Bronchial epithelial cell (primary cell): Measurements from ENCODE around the gene ARRB1. TPM values are rescaled to one million over a fixed set of nuclear protein-coding genes. Genes with fewer than 3 reads are reported as not detected.
A peak's percentile ranks its signal among the peaks of the same experiment; 100 is the strongest.
"Not testable (repeated sequence)": the region's sequence is repeated elsewhere in the genome, so short reads cannot be mapped to it uniquely, and the experiment has no call there.

ENCODE experiments used
- DNase-seq: peaks from one replicate; pipeline ENCODE4 v3.0.0-alpha.2; 2010; ENCODE audit warnings: low read depth
- FAIRE-seq: peaks from 2 replicates; lab custom pipeline; 2011; peaks lifted over from hg19 to GRCh38; lab: Jason Lieb, UNC
- H3K27me3 ChIP-seq: 2 replicates; pipeline ENCODE4 v1.5.1; 2011; ENCODE audit warnings: low read length; ENCODE audit not compliant: control insufficient read depth, insufficient read depth
- H3K36me3 ChIP-seq: 2 replicates; pipeline ENCODE4 v1.5.1; 2011; ENCODE audit warnings: low read length; ENCODE audit not compliant: control insufficient read depth, insufficient read depth
- H3K4me3 ChIP-seq: 2 replicates; pipeline ENCODE4 v1.5.1; 2011; ENCODE audit warnings: mild to moderate bottlenecking, low read depth, low read length, control low read depth
- total RNA-seq: library from RNA; depleted of rRNA; stranded (reverse); fragments of >200 nt; gene quantifications from 2 replicates; pipeline ENCODE4 v1.2.1, GENCODE V29; 2014
- TF ChIP-seq, protein P1 (sequence below): IDR thresholded peaks from 2 replicates; pipeline ENCODE4 v1.5.1; 2011; ENCODE audit warnings: mild to moderate bottlenecking, moderate library complexity, low read length, control low read depth, inconsistent platforms; ENCODE audit not compliant: insufficient read depth, severe bottlenecking

ARRB1 gene
- total RNA-seq, 1 donor from 2014 or later: 0.26 TPM

- no peak for FAIRE-seq
- TF ChIP-seq, protein P1, sequence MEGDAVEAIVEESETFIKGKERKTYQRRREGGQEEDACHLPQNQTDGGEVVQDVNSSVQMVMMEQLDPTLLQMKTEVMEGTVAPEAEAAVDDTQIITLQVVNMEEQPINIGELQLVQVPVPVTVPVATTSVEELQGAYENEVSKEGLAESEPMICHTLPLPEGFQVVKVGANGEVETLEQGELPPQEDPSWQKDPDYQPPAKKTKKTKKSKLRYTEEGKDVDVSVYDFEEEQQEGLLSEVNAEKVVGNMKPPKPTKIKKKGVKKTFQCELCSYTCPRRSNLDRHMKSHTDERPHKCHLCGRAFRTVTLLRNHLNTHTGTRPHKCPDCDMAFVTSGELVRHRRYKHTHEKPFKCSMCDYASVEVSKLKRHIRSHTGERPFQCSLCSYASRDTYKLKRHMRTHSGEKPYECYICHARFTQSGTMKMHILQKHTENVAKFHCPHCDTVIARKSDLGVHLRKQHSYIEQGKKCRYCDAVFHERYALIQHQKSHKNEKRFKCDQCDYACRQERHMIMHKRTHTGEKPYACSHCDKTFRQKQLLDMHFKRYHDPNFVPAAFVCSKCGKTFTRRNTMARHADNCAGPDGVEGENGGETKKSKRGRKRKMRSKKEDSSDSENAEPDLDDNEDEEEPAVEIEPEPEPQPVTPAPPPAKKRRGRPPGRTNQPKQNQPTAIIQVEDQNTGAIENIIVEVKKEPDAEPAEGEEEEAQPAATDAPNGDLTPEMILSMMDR: no peak
- Histone ChIP-seq H3K36me3 (no peaks in the 10 kb centered on the region), H3K4me3 (no peak overlapping the region), H3K27me3 (peaks cover 6% of the 10 kb centered on the region)
- DNase-seq: no peak
Measured at GRCh38 chr11:75277211-75277805, 74.2 kb downstream of the ARRB1 start.

- Histone ChIP-seq H3K27me3 (peaks cover 8% of the 10 kb centered on the region), H3K4me3 (no peak overlapping the region), H3K36me3 (no peaks in the 10 kb centered on the region)
- FAIRE-seq (no peak), DNase-seq (no peak)
- TF ChIP-seq, protein P1: no peak
Measured at GRCh38 chr11:75276686-75277085, 74.8 kb downstream of the ARRB1 start.

DNA sequence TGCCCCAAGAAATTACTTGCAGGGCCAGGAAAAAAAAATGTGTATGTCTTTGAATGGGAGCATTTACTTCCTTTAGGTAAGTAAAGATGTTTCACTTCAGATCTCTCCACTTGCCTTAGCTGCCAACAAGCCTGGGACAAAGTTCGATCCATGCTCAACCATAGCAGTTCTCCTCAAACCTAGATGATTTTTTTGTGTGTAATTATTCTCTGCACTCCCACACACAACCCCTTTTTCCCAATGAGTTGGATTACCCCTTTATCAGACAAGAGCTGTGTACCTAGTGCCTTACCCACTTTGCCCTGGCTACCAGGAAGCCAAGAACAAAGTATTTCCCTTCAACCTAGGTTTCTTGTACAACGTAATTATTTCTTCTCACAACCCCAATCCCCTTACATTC lies 75.3 kb downstream of the ARRB1 start:
- FAIRE-seq: peak; percentile 13
- Histone ChIP-seq H3K27me3 (peaks cover 11% of the 10 kb centered on the region), H3K4me3 (no peak overlapping the region), H3K36me3 (no peaks in the 10 kb centered on the region)
- no peak for DNase-seq
- TF ChIP-seq, protein P1: no peak

GRCh38 chr11:75275581-75275980 lies 75.9 kb downstream of the ARRB1 start:
- FAIRE-seq: no peak
- peaks cover 11% of the 10 kb centered on the region for H3K27me3 ChIP-seq
- TF ChIP-seq, protein P1: no peak
- H3K36me3 ChIP-seq: no peaks in the 10 kb centered on the region
- no peak for DNase-seq
- no peak overlapping the region for H3K4me3 ChIP-seq

- not testable (repeated sequence) for H3K36me3 ChIP-seq, H3K4me3 ChIP-seq, DNase-seq, FAIRE-seq
- H3K27me3 ChIP-seq: peaks cover 11% of the 10 kb centered on the region
Measured at GRCh38 chr11:75274716-75275115, 76.7 kb downstream of the ARRB1 start.

- H3K27me3 ChIP-seq: peaks cover 9% of the 10 kb centered on the region
- no peaks in the 10 kb centered on the region for H3K36me3 ChIP-seq
- H3K4me3 ChIP-seq: no peak overlapping the region
- FAIRE-seq (no peak), DNase-seq (no peak)
- TF ChIP-seq, protein P1: no peak
Measured at GRCh38 chr11:75273411-75274391, 77.8 kb downstream of the ARRB1 start.
